Gastroesophageal sphincter (tissue), 3 donors: Measurements from ENCODE around the gene VENTX.

ENCODE experiments used
- EP300 ChIP-seq: sonication (generic); formaldehyde crosslinking; IDR thresholded peaks from one replicate; pipeline ENCODE4 v1.6.1; 2017; ENCODE audit warnings: antibody characterized with exemption, mild to moderate bottlenecking
- POLR2A ChIP-seq, 2 donors: fragments of 450-650 bp; IDR thresholded peaks; one replicate each; pipeline ENCODE4 v1.6.1; 2017; ENCODE audit warnings: antibody characterized with exemption in 2 of 2, mild to moderate bottlenecking in 2 of 2, moderate library complexity in 1 of 2
- TF ChIP-seq, protein P1 (sequence below), 4 experiments: fragments of 200-600 bp in 2 of 4; fragments of 450-650 bp in 2 of 4; sonication (generic) in 1 of 4; IDR thresholded peaks; one replicate each; pipeline ENCODE4 v1.5.1; 2017 to 2019; ENCODE audit warnings: antibody characterized with exemption in 4 of 4, mild to moderate bottlenecking in 2 of 4, moderate library complexity in 2 of 4

DNA sequence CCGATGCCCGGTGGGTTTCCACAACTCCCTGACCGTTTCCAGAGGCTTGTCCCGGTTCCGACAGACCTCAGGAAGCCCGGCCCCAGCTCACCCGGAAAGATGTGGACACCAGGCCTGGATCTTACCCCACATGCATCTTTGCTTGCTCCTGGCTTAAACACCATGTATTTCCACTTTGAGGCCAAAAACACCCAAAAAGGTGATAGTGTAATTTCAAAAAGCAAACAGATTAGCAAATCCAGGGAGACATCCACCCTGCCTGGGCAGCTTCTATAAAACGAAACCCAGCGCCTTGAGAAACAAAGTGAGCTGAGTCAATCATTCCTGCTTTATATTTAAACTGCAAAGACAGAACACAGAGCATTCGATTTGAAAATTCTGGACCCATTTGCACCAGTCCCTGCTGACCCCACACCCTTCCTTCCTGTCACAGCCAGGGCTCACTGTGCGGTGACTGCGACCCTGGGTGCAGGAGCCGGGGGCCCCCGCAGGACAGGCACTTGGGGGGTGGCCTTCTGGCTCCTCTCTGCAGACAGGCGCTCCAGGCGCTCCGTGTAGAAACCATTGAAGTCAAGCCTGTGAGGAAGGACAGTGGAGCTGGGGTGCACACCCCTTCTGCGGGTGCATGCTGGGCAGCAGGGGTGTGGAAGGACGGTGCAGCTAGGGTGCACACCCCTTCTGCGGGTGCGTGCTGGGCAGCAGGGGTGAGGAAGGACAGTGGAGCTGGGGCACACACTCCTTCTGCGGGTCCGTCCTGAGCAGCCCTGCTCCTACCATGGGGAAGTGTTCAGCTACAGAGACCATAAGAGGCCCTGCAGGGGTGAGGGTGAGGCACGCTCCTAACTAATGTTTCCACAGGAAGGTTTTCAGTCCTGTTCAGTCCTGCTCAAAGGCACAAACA is 41.9 kb downstream of the VENTX start:
- TF ChIP-seq POLR2A (IDR thresholded peaks at IDR 0.05) (no peak), EP300 (no peak)
- TF ChIP-seq, protein P1, sequence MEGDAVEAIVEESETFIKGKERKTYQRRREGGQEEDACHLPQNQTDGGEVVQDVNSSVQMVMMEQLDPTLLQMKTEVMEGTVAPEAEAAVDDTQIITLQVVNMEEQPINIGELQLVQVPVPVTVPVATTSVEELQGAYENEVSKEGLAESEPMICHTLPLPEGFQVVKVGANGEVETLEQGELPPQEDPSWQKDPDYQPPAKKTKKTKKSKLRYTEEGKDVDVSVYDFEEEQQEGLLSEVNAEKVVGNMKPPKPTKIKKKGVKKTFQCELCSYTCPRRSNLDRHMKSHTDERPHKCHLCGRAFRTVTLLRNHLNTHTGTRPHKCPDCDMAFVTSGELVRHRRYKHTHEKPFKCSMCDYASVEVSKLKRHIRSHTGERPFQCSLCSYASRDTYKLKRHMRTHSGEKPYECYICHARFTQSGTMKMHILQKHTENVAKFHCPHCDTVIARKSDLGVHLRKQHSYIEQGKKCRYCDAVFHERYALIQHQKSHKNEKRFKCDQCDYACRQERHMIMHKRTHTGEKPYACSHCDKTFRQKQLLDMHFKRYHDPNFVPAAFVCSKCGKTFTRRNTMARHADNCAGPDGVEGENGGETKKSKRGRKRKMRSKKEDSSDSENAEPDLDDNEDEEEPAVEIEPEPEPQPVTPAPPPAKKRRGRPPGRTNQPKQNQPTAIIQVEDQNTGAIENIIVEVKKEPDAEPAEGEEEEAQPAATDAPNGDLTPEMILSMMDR (IDR thresholded peaks at IDR 0.05) = no peak
